Cardiac muscle cell (in vitro differentiated cells and primary cell): ENCODE data around the gene LARGE1. TPM values are rescaled to one million over a fixed set of nuclear protein-coding genes. Genes with fewer than 3 reads are reported as not detected.

Experiments
- DNase-seq, 2 donors: peaks; one replicate each; pipeline versions ENCODE4 v3.0.0 to v3.0.0-alpha.2; 2010 to 2017; ENCODE audit warnings: low read depth in 1 of 2, low spot score in 1 of 2
- H3K27ac ChIP-seq: fragments of 200-600 bp; sonication (generic); 2 replicates; pipeline ENCODE4 v1.5.1; 2016
- H3K27me3 ChIP-seq: fragments of 200-600 bp; sonication (generic); 2 replicates; pipeline ENCODE4 v1.6.0; 2016; ENCODE audit warnings: control low read depth
- H3K36me3 ChIP-seq: fragments of 200-600 bp; sonication (generic); 2 replicates; pipeline ENCODE4 v1.5.1; 2016; ENCODE audit warnings: control low read depth
- H3K4me1 ChIP-seq: fragments of 200-600 bp; sonication (generic); 2 replicates; pipeline ENCODE4 v1.8.1; 2017; ENCODE audit warnings: low read depth, mild to moderate bottlenecking, mixed run types
- H3K4me3 ChIP-seq: fragments of 200-600 bp; sonication (generic); 2 replicates; pipeline ENCODE4 v1.5.1; 2016; ENCODE audit warnings: mild to moderate bottlenecking
- H3K9me3 ChIP-seq: fragments of 200-600 bp; sonication (generic); 2 replicates; pipeline ENCODE4 v1.5.1; 2017; ENCODE audit warnings: low read depth, mild to moderate bottlenecking, control low read depth
- CTCF ChIP-seq: IDR thresholded peaks from 2 replicates; pipeline ENCODE4 v1.5.1; 2012; ENCODE audit warnings: low read depth, mild to moderate bottlenecking, low read length
- polyA plus RNA-seq: library from polyadenylated mRNA; unstranded; fragments of >200 nt; fragmentation: Nextera tagmentation; extraction: Ambion mirVana; gene quantifications from 2 replicates; pipeline ENCODE4 v1.2.1, GENCODE V29; 2016
- total RNA-seq: library from RNA; depleted of rRNA; stranded (reverse); fragments of >200 nt; gene quantifications from 2 replicates; pipeline ENCODE4 v1.2.3, GENCODE V29; 2016

The LARGE1 gene
- total and polyA plus RNA-seq, 2 experiments from 2014 or later, result 18.4 to 34.3 TPM

GRCh38 chr22:33474587-33474986 is 445.7 kb downstream of the LARGE1 start:
- H3K4me1 ChIP-seq, result peaks cover 11% of the 10 kb centered on the region
- no peak for DNase-seq

GRCh38 chr22:33472462-33473344 is 447.6 kb downstream of the LARGE1 start:
- no peaks in the 10 kb centered on the region for H3K27me3 ChIP-seq
- no peak overlapping the region for H3K4me3 ChIP-seq
- peak overlapping the region; percentile 20 for H3K27ac ChIP-seq
- H3K4me1 ChIP-seq, result peaks cover 11% of the 10 kb centered on the region
- H3K36me3 ChIP-seq, result no peaks in the 10 kb centered on the region
- TF ChIP-seq CTCF, result no peak
- DNase-seq, result no peak
- H3K9me3 ChIP-seq, result no peaks in the 10 kb centered on the region

More at GRCh38 chr22:33474587-33474986, 445.7 kb downstream of the LARGE1 start:
- Histone ChIP-seq H3K4me3 (no peak overlapping the region), H3K9me3 (no peaks in the 10 kb centered on the region), H3K27me3 (no peaks in the 10 kb centered on the region), H3K27ac (no peak overlapping the region), H3K36me3 (no peaks in the 10 kb centered on the region)
- TF ChIP-seq CTCF, result no peak

GRCh38 chr22:33470456-33470855 is 449.8 kb downstream of the LARGE1 start:
- Histone ChIP-seq H3K36me3 (no peaks in the 10 kb centered on the region), H3K4me3 (no peak overlapping the region), H3K27me3 (no peaks in the 10 kb centered on the region), H3K4me1 (peaks cover 11% of the 10 kb centered on the region), H3K27ac (no peak overlapping the region), H3K9me3 (no peaks in the 10 kb centered on the region)
- DNase-seq, result no peak
- TF ChIP-seq CTCF, result no peak

- Histone ChIP-seq H3K4me1 (peaks cover 8% of the 10 kb centered on the region), H3K36me3 (no peaks in the 10 kb centered on the region), H3K27ac (no peak overlapping the region), H3K4me3 (no peak overlapping the region), H3K9me3 (no peaks in the 10 kb centered on the region), H3K27me3 (no peaks in the 10 kb centered on the region)
- peak; percentile 7 for TF ChIP-seq CTCF
- DNase-seq, result no peak
These were observed 452.6 kb downstream of the LARGE1 start for GRCh38 chr22:33467620-33468095.

GRCh38 chr22:33467080-33467479 is 453.2 kb downstream of the LARGE1 start:
- H3K36me3 ChIP-seq, result no peaks in the 10 kb centered on the region
- no peak overlapping the region for H3K27ac ChIP-seq
- DNase-seq, result no peak
- no peak for TF ChIP-seq CTCF
- no peaks in the 10 kb centered on the region for H3K9me3 ChIP-seq
- H3K4me1 ChIP-seq, result peaks cover 2% of the 10 kb centered on the region
- no peaks in the 10 kb centered on the region for H3K27me3 ChIP-seq
- H3K4me3 ChIP-seq, result no peak overlapping the region
